ENCODE data around the gene CPNE9. TPM values are rescaled to one million over a fixed set of nuclear protein-coding genes. Genes with fewer than 3 reads are reported as not detected.

CPNE9 gene
- total and polyA plus RNA-seq, 7 donors, result 0.05 TPM; not detected in 6

- H3K4me3 ChIP-seq, result no peak overlapping the region
- H3K4me1 ChIP-seq, result no peaks in the 10 kb centered on the region
- no peaks in the 10 kb centered on the region for H3K27me3 ChIP-seq (ENCODE audit: insufficient read depth in 3 of 3, low read length in 2 of 3)
- DNase-seq (no peak), ATAC-seq (no peak)
- no peaks in the 10 kb centered on the region for H3K36me3 ChIP-seq (ENCODE audit: insufficient read depth in 1 of 2, low read depth in 1 of 2)
- TF ChIP-seq CTCF (IDR thresholded peaks at IDR 0.05), result no peak
- no peak overlapping the region for H3K27ac ChIP-seq
- intact Hi-C loops (cut with DNase I), result no loop called here
- WGBS, 3 donors, result 62 to 71% (median 70%) methylated on average over 4 of the region's 4 CpGs
- no peaks in the 10 kb centered on the region for H3K9me3 ChIP-seq
Observed at GRCh38 chr3:9718118-9718517, 14.5 kb downstream of the CPNE9 start.

GRCh38 chr3:9721015-9721699 is 17.5 kb downstream of the CPNE9 start:
- no peak overlapping the region for H3K27ac ChIP-seq
- ATAC-seq, result peak in 2 of 4 donors; percentile 30 to 47
- no peak for DNase-seq
- no peak for TF ChIP-seq CTCF (IDR thresholded peaks at IDR 0.05)
- WGBS, 3 donors, result 42 to 45% (median 44%) methylated on average over 7 of the region's 7 CpGs
- no peaks in the 10 kb centered on the region for H3K9me3 ChIP-seq
- H3K4me1 ChIP-seq, result no peaks in the 10 kb centered on the region
- intact Hi-C loops (cut with DNase I), result no loop called here
- no peak overlapping the region for H3K4me3 ChIP-seq
- H3K27me3 ChIP-seq (ENCODE audit: insufficient read depth in 3 of 3, low read length in 2 of 3), result no peaks in the 10 kb centered on the region
- H3K36me3 ChIP-seq (ENCODE audit: insufficient read depth in 1 of 2, low read depth in 1 of 2), result no peaks in the 10 kb centered on the region

GRCh38 chr3:9721700-9722060 is 18.0 kb downstream of the CPNE9 start:
- ATAC-seq (no peak), DNase-seq (no peak)
- Histone ChIP-seq H3K9me3 (no peaks in the 10 kb centered on the region), H3K27me3 (ENCODE audit: insufficient read depth in 3 of 3, low read length in 2 of 3) (no peaks in the 10 kb centered on the region), H3K4me3 (no peak overlapping the region), H3K4me1 (no peaks in the 10 kb centered on the region), H3K27ac (no peak overlapping the region), H3K36me3 (ENCODE audit: insufficient read depth in 1 of 2, low read depth in 1 of 2) (no peaks in the 10 kb centered on the region)
- WGBS, 3 donors, result 81 to 92% (median 86%) methylated on average over 2 of the region's 2 CpGs
- TF ChIP-seq CTCF (IDR thresholded peaks at IDR 0.05), result no peak
- intact Hi-C loops (cut with DNase I), result no loop called here

- no peak overlapping the region for H3K4me3 ChIP-seq
- no peaks in the 10 kb centered on the region for H3K27me3 ChIP-seq (ENCODE audit: insufficient read depth in 3 of 3, low read length in 2 of 3)
- no peak for DNase-seq
- H3K4me1 ChIP-seq, result no peaks in the 10 kb centered on the region
- ATAC-seq, result no peak
- H3K27ac ChIP-seq, result no peak overlapping the region
- TF ChIP-seq CTCF (IDR thresholded peaks at IDR 0.05), result no peak
- H3K36me3 ChIP-seq (ENCODE audit: insufficient read depth in 1 of 2, low read depth in 1 of 2), result no peaks in the 10 kb centered on the region
- 84 to 96% (median 87%) methylated on average over 4 of the region's 4 CpGs for WGBS, 3 donors
- no peaks in the 10 kb centered on the region for H3K9me3 ChIP-seq
- intact Hi-C loops (cut with DNase I), result no loop called here
Observed at GRCh38 chr3:9725775-9726515, 22.3 kb downstream of the CPNE9 start.

Measured in psoas muscle (tissue), 8 donors.